ENCODE data around the gene KMT2E. TPM values are rescaled to one million over a fixed set of nuclear protein-coding genes. Genes with fewer than 3 reads are reported as not detected.
A peak's percentile ranks its signal among the peaks of the same experiment; 100 is the strongest.
"Not testable (repeated sequence)": the region's sequence is repeated elsewhere in the genome, so short reads cannot be mapped to it uniquely, and the experiment has no call there.

Gene KMT2E
- total RNA-seq, 3 donors from 2014 or later (not counting 1 experiment from before 2014, with no cell fraction given), result 272 to 353 (median 345) TPM

GRCh38 chr7:104986628-104987259, 27.3 kb upstream of the KMT2E start:
- Mint-ChIP-seq H3K27ac (peak overlapping the region in 1 of 2 donors; percentile 69), H3K4me1 (peaks cover 30 to 45% of the 10 kb centered on the region in 2 donors), H3K9me3 (no peaks in the 10 kb centered on the region), H3K36me3 (no peaks in the 10 kb centered on the region), H3K4me3 (no peak overlapping the region), H3K27me3 (ENCODE audit: low read depth in 2 of 2) (no peaks in the 10 kb centered on the region)
- Histone ChIP-seq H3K27me3 (ENCODE audit: control insufficient read depth, insufficient read depth, low read length) (no peaks in the 10 kb centered on the region), H3K36me3 (ENCODE audit: control insufficient read depth, insufficient read depth, low read length) (peaks cover 22% of the 10 kb centered on the region), H3K4me3 (ENCODE audit: low read length) (no peak overlapping the region), H3K27ac (ENCODE audit: low read length) (no peak overlapping the region), H3K9me3 (ENCODE audit: control insufficient read depth, insufficient read depth, low read length) (no peaks in the 10 kb centered on the region), H3K4me1 (ENCODE audit: control insufficient read depth, insufficient read depth, low read length) (peaks cover 19% of the 10 kb centered on the region)
- intact Hi-C loops (cut with micrococcal nuclease), result no loop called here
- ATAC-seq (no peak), DNase-seq (peak in 1 of 2 donors; percentile 30)
- WGBS (ENCODE audit: insufficient coverage), result no CpG with 5 or more reads among the region's 6 CpGs
- TF ChIP-seq CTCF (IDR thresholded peaks at IDR 0.05), result no peak

GRCh38 chr7:104987403-104987802, 26.6 kb upstream of the KMT2E start:
- H3K36me3 Mint-ChIP-seq; DNase-seq; H3K27ac Mint-ChIP-seq; H3K9me3 ChIP-seq (ENCODE audit: control insufficient read depth, insufficient read depth, low read length); H3K27me3 ChIP-seq (ENCODE audit: control insufficient read depth, insufficient read depth, low read length); H3K27ac ChIP-seq (ENCODE audit: low read length); H3K4me3 Mint-ChIP-seq; H3K27me3 Mint-ChIP-seq (ENCODE audit: low read depth in 2 of 2); ATAC-seq; intact Hi-C loops (cut with micrococcal nuclease); H3K9me3 Mint-ChIP-seq; H3K4me3 ChIP-seq (ENCODE audit: low read length): not testable (repeated sequence)
- WGBS (ENCODE audit: insufficient coverage), result 97% methylated on average over 12 of the region's 14 CpGs
- Histone ChIP-seq H3K4me1 (ENCODE audit: control insufficient read depth, insufficient read depth, low read length) (peaks cover 19% of the 10 kb centered on the region), H3K36me3 (ENCODE audit: control insufficient read depth, insufficient read depth, low read length) (peaks cover 22% of the 10 kb centered on the region)
- H3K4me1 Mint-ChIP-seq, result peaks cover 29 to 44% of the 10 kb centered on the region in 2 donors

- ATAC-seq, result no peak
- H3K4me3 Mint-ChIP-seq, result no peak overlapping the region
- intact Hi-C loops (cut with micrococcal nuclease), result no loop called here
- no peak for DNase-seq
- H3K27me3 Mint-ChIP-seq (ENCODE audit: low read depth in 2 of 2), result no peaks in the 10 kb centered on the region
- no peaks in the 10 kb centered on the region for H3K9me3 Mint-ChIP-seq
- H3K4me3 ChIP-seq (ENCODE audit: low read length), result no peak overlapping the region
- H3K9me3 ChIP-seq (ENCODE audit: control insufficient read depth, insufficient read depth, low read length), result no peaks in the 10 kb centered on the region
- H3K27ac ChIP-seq (ENCODE audit: low read length), result no peak overlapping the region
- H3K27me3 ChIP-seq (ENCODE audit: control insufficient read depth, insufficient read depth, low read length), result no peaks in the 10 kb centered on the region
- no peak for TF ChIP-seq CTCF (IDR thresholded peaks at IDR 0.05)
- no peak overlapping the region for H3K27ac Mint-ChIP-seq
- no peaks in the 10 kb centered on the region for H3K36me3 Mint-ChIP-seq
- WGBS (ENCODE audit: insufficient coverage), result 97% methylated on average over 6 of the region's 7 CpGs
- peaks cover 12% of the 10 kb centered on the region for H3K4me1 ChIP-seq (ENCODE audit: control insufficient read depth, insufficient read depth, low read length)
- H3K36me3 ChIP-seq (ENCODE audit: control insufficient read depth, insufficient read depth, low read length), result peaks cover 34% of the 10 kb centered on the region
- peaks cover 36 to 44% of the 10 kb centered on the region in 2 donors for H3K4me1 Mint-ChIP-seq
These were observed 23.0 kb upstream of the KMT2E start for GRCh38 chr7:104990983-104991382.

GRCh38 chr7:104992306-104992705, 21.7 kb upstream of the KMT2E start:
- Mint-ChIP-seq H3K36me3 (no peaks in the 10 kb centered on the region), H3K4me3 (no peak overlapping the region), H3K27ac (peak overlapping the region; percentile 63 to 74), H3K27me3 (ENCODE audit: low read depth in 2 of 2) (no peaks in the 10 kb centered on the region), H3K4me1 (peaks cover 43 to 44% of the 10 kb centered on the region in 2 donors), H3K9me3 (no peaks in the 10 kb centered on the region)
- H3K9me3 ChIP-seq (ENCODE audit: control insufficient read depth, insufficient read depth, low read length), result no peaks in the 10 kb centered on the region
- 64% methylated on average over 1 of the region's 2 CpGs for WGBS (ENCODE audit: insufficient coverage)
- H3K4me1 ChIP-seq (ENCODE audit: control insufficient read depth, insufficient read depth, low read length), result peaks cover 12% of the 10 kb centered on the region
- no peak overlapping the region for H3K4me3 ChIP-seq (ENCODE audit: low read length)
- no peak overlapping the region for H3K27ac ChIP-seq (ENCODE audit: low read length)
- H3K27me3 ChIP-seq (ENCODE audit: control insufficient read depth, insufficient read depth, low read length), result no peaks in the 10 kb centered on the region
- DNase-seq (no peak), ATAC-seq (no peak)
- no peak for TF ChIP-seq CTCF (IDR thresholded peaks at IDR 0.05)
- peaks cover 38% of the 10 kb centered on the region for H3K36me3 ChIP-seq (ENCODE audit: control insufficient read depth, insufficient read depth, low read length)
- intact Hi-C loops (cut with micrococcal nuclease), result no loop called here
